Stimulated activated CD8-positive, alpha-beta memory T cell treated with anti-CD3 and anti-CD28 coated beads, Interleukin-4, amount 100 ng/mL, for 4 hours (primary cell): ENCODE measurements around the gene SRP9.
"Not testable (repeated sequence)": the region's sequence is repeated elsewhere in the genome, so short reads cannot be mapped to it uniquely, and the experiment has no call there.

Experiments
- DNase-seq, 2 donors: peaks; one replicate each; pipeline ENCODE4 v3.0.0-alpha.2; 2020; ENCODE audit warnings: low read depth in 2 of 2, low spot score in 1 of 2

SRP9 gene

DNA sequence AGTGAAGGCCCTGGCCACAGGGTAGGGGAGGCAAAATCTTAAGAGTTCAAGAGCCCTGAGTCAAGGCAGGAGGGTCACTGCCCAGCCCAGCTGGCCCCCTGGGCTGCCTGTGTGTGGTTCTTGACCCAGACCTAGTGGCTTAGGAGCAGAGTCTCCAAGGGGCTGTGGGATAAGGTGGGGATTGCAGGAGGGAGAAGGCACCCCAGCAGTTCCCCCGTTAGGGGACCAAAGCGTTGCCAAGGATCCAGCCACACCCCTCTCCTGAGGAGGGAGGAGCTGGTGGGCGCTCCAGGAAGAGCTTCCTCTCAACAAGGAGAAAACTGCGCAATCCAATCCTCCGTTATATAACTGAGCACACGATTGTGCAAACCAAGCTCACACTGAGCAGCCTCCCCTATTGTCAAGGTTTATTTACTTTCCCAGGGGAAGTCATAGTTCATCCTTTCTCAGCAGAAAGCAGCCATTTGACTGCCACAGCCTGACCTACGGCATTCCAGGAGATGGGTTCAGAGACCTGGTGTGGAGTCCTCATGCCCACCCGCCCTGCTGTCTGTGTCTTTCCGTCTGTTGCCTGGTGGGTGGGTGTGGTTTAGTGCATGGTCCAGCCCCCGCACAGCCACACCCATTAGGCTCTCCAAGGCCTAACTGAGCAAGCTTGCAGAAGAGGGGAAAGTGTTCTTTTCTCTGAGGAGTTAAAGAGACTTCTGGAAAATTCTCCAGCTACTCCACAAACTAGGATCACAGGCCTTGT, 35.8 kb downstream of the SRP9 start:
- no peak for DNase-seq

DNA sequence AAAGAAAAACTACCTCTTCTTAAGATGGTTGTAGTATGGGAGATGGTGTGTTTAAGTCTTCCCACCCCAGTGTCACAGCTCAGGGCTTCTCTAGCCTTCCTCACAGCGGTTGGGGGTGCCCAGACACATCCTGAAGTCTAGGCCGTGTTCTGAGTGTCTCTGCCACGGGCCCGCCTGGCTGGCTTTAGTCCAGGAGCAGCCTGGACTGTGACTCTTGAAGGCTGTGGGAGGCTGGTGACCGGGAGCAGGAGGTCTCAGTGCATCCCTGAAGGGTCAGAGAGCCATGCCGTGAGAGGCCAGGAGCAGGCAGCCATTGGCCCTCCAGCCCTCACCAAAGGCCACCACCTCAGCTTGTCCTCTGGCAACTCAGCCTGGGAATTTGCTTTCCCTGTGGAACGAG, 36.8 kb downstream of the SRP9 start:
- DNase-seq = no peak

- not testable (repeated sequence) for DNase-seq
Measured at GRCh38 chr1:225815090-225815489, 37.5 kb downstream of the SRP9 start.

- no peak for DNase-seq
Measured at GRCh38 chr1:225815526-225816178, 38.0 kb downstream of the SRP9 start.

- no peak for DNase-seq
Measured at GRCh38 chr1:225816643-225817538, 39.3 kb downstream of the SRP9 start.

DNA sequence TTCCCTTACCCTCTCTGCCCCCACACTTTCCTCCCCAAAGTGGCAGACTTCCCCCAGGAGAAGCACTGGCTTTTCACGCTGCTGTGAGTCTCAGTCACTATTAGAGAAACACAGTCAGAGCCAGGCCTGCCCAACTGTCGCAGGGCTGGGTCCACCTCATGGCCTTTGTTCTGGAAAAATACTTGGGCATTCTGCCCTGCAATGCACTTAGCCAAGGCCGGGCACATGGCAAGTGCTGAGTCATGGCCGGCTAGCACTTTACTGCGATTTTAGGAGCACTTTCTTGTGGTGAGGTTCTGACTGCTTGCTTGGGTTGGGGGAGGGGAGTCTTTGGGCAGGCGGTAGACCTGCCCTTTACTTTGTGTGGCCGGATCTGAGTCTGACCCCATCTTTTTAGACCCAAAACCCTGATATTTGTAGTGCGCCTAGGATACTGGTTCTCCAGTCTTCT, 40.0 kb downstream of the SRP9 start:
- DNase-seq = no peak

DNA sequence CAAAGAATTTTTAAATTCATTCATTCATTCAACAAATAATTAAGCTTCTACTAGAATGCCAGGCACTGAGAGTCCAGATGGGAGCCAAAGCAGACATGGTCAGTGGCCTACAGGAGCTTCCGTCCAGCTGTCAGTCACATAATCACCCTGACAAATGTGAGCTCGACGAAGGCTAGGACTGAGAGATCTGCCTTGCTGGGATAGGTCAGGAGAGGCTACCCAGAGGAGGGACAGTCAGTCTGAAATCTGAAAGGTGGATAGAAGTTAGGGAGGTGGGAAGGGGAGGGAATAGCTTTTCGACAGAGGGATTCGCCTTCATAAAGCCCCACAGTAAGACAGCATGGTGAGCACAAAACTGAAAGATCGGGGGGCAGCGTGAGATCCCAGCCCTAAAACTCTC, 40.6 kb downstream of the SRP9 start:
- DNase-seq = no peak

- no peak for DNase-seq
Measured at GRCh38 chr1:225819346-225820192, 41.9 kb downstream of the SRP9 start.

DNA sequence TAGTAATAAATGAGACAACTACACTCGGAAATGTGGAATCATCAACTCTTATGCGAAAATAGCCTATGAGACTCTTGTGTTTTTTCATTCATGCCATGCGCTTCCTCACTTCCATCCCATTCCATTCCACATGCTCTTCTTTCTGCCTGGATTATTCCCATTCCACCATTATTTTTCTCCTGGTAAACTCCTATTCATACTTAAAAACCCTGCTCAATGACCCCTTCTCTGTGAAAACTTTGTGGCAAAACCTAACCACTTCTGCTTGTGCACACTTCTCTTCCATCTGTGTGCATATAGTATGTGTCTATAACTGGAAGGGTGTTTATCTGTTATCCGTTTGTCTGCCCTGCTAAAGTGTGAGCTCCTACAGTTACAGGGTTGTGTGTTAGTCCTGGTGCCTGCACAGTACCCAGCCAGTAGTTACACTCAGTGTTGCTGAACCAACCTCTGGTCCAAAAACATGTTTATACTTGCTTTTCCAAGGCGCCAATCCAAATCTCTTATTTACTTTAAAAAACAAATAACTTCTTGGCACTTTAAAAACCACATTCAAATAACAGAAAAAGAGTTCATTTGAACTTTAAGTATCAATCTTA, 43.0 kb downstream of the SRP9 start:
- no peak for DNase-seq

GRCh38 chr1:225822655-225823403, 45.2 kb downstream of the SRP9 start:
- DNase-seq = no peak

- no peak for DNase-seq
Measured at GRCh38 chr1:225823811-225824261, 46.2 kb downstream of the SRP9 start.

DNA sequence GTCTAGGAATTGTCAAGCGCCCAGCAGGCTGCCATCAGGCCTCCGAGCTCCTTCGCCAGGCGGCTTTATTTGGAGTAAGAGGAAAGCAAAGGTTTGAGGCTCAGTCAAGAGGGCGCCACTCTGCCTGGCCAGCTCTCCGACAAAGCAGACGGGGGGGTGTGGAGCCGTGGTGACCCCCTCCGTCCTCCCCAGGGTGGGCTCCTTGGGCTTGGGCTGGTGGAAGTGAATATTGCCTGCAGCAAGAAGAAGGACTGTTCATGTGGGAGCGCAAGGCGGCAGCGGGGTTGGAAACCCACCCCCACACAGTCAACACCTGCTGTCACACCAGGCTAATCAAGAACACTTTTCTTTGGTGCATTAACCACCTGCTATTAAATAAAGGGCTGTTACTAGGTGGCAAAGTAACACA, 46.9 kb downstream of the SRP9 start:
- DNase-seq = no peak

DNA sequence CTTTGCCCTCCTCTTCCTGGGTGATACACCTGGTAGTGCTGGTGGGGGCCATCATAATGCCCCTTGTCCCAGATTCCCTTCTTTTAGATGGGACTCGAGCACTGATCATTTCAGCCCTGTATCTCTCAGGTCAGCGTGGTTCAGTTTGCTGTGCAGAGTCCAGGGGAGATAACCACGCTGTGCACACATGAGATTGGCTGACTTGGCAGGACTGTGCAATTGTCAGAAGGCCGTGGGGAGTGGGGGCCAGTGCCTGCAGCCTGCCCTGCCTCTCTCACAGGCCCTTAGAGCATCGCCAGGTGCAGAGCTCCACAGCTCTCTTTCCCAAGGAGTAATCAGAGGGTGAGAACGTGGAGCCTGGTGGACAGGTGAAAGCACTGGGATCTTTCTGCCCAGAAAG, 47.5 kb downstream of the SRP9 start:
- no peak for DNase-seq

GRCh38 chr1:225825607-225826007, 48.0 kb downstream of the SRP9 start:
- no peak for DNase-seq

DNA sequence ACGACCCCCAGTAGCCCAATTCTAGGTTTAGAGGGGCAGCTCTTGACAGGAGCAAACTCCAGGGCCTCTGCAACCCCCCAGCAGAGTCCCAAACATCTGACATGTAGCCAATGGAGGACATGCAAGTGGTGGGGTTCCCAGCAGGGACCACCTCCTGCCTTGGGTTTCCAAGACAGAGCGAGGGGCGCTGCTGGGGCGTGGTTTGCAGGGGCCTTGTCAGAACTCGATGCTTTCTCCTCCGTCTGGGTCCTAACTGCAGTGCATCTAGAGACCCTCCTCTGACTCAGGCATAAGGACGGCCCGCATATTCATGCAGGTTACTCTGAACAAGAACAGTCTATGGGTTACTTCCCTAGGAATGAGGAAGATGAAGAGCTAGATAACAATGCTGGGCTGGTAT, 49.5 kb downstream of the SRP9 start:
- no peak for DNase-seq

DNA sequence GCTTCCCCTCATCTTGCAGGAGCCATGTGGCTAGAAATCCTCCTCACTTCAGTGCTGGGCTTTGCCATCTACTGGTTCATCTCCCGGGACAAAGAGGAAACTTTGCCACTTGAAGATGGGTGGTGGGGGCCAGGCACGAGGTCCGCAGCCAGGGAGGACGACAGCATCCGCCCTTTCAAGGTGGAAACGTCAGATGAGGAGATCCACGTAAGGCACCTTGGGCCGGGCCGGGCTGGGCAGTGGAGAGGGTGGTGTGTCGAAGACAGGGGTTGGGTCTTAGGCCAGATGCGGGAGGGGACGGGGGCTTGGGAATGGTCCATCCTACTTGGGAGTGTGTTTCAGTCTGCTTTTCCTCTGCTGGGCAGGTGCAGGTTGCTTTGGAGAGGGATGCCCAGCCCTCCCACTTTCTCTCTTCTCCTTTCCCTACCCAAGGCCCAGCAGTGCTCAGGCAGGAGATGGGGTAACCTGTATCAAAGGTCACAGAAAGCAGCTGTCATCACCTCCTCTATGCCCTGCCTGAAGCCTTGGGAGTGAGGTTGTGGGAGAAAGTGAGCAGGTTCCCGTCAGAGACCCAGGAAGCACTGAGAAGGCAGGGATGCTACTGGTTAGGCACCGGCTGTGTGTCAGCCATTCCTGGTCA, 51.2 kb downstream of the SRP9 start:
- no peak for DNase-seq

- no peak for DNase-seq
Measured at GRCh38 chr1:225830841-225831240, 53.2 kb downstream of the SRP9 start.

DNA sequence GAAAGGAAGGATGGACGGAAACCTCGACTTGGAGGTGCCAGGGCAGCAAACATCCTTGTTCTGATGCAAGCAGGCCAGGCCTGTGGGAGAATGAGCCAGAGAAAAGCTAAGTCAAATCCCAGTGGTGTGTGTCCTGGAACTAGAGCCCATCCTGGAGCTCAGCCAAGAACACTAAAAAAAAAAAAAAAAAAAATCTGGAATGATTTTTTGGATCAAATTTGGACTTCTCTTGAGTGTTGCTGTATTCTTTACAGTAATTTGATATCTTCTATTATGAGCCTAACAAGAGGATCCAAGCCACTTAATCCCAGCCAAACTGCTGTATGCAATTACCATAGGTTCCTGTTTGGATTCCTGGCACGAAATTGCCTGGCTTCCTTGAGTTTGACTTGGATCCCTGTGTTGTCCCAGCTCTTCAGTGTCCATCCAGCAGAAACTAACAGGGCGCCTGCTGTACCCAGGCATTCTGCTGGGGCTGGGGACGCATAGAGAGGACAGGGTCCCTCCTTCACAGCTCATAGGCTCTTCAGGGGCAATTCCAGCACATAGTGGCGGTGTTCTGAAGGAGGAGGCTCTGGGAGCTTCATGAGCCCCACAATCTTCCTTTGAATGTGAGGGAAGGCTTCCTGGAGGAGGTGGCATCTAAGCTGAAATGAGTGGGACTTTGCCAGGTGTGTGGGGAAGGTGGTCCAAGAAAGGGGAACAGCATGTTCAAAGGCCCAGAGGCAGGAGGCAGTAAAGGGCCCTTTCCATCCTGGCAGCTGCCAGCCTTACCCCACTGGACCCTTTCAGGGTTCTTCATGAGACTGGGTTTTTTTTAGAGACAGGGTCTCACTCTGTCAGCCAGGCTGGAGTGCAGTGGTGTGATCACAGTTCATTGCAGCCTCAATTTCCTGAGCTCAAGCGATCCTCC, 57.0 kb downstream of the SRP9 start:
- DNase-seq = no peak
